EH (cell line): ENCODE measurements around the gene SLC24A4.

Experiments used
- DNase-seq: peaks from one replicate; pipeline ENCODE4 v3.0.0-alpha.2; 2015; ENCODE audit warnings: low read depth

The SLC24A4 gene

GRCh38 chr14:92520102-92521057, 197.4 kb downstream of the SLC24A4 start:
- DNase-seq, result no peak

GRCh38 chr14:92521058-92521415, 198.1 kb downstream of the SLC24A4 start:
- DNase-seq, result no peak

GRCh38 chr14:92523752-92524151, 200.8 kb downstream of the SLC24A4 start:
- no peak for DNase-seq

- no peak for DNase-seq
Observed at GRCh38 chr14:92524602-92525185, 201.7 kb downstream of the SLC24A4 start.

GRCh38 chr14:92525322-92526095, 202.5 kb downstream of the SLC24A4 start:
- DNase-seq, result no peak

- DNase-seq, result no peak
Observed at GRCh38 chr14:92527721-92528120, 204.8 kb downstream of the SLC24A4 start.

GRCh38 chr14:92528486-92529100, 205.6 kb downstream of the SLC24A4 start:
- DNase-seq, result no peak

- DNase-seq, result no peak
Observed at GRCh38 chr14:92529903-92530302, 206.9 kb downstream of the SLC24A4 start.

GRCh38 chr14:92531106-92531873, 208.3 kb downstream of the SLC24A4 start:
- DNase-seq, result no peak

- no peak for DNase-seq
Observed at GRCh38 chr14:92532490-92533163, 209.7 kb downstream of the SLC24A4 start.

- no peak for DNase-seq
Observed at GRCh38 chr14:92534932-92535643, 212.1 kb downstream of the SLC24A4 start.

- DNase-seq, result peak; percentile 89
Observed at GRCh38 chr14:92536231-92536630, 213.3 kb downstream of the SLC24A4 start.

- DNase-seq, result no peak
Observed at GRCh38 chr14:92538412-92538985, 215.5 kb downstream of the SLC24A4 start.

GRCh38 chr14:92539419-92539818, 216.5 kb downstream of the SLC24A4 start:
- DNase-seq, result no peak

- no peak for DNase-seq
Observed at GRCh38 chr14:92539875-92540274, 216.9 kb downstream of the SLC24A4 start.

GRCh38 chr14:92540472-92541048, 217.6 kb downstream of the SLC24A4 start:
- DNase-seq, result peak; percentile 99

- no peak for DNase-seq
Observed at GRCh38 chr14:92542766-92543554, 220.0 kb downstream of the SLC24A4 start.

GRCh38 chr14:92544051-92544720, 221.2 kb downstream of the SLC24A4 start:
- DNase-seq, result no peak
